Testis (tissue), 3 donors: Measurements from ENCODE around the gene SNX21. TPM values are rescaled to one million over a fixed set of nuclear protein-coding genes. Genes with fewer than 3 reads are reported as not detected.
A peak's percentile ranks its signal among the peaks of the same experiment; 100 is the strongest.

ENCODE experiments used
- DNase-seq: peaks from one replicate; pipeline ENCODE4 v3.0.0-alpha.2; 2019
- H3K27ac ChIP-seq, 2 donors: fragments of 200-600 bp; sonication (generic); one replicate each; pipeline ENCODE4 v1.5.1; 2019
- H3K27me3 ChIP-seq: fragments of 200-600 bp; sonication (generic); one replicate; pipeline ENCODE4 v1.5.1; 2019
- H3K36me3 ChIP-seq: fragments of 200-600 bp; sonication (generic); one replicate; pipeline ENCODE4 v1.5.1; 2017; ENCODE audit warnings: low read depth; ENCODE audit errors: missing control alignments
- H3K4me1 ChIP-seq: fragments of 200-600 bp; sonication (generic); one replicate; pipeline ENCODE4 v1.5.1; 2019
- H3K4me3 ChIP-seq, 2 donors: fragments of 200-600 bp; sonication (generic); one replicate each; pipeline ENCODE4 v1.5.1; 2017 to 2019
- H3K9me3 ChIP-seq: fragments of 200-600 bp; sonication (generic); one replicate; pipeline ENCODE4 v1.5.1; 2017
- CTCF ChIP-seq, 3 experiments: fragments of 450-650 bp in 2 of 3; fragments of 200-600 bp in 1 of 3; sonication (generic) in 1 of 3; IDR thresholded peaks; one replicate each; pipeline ENCODE4 v1.5.1; 2016 to 2019; ENCODE audit warnings: antibody characterized with exemption in 3 of 3, mild to moderate bottlenecking in 2 of 3, moderate library complexity in 1 of 3
- POLR2A ChIP-seq: fragments of 450-650 bp; IDR thresholded peaks from one replicate; pipeline ENCODE4 v1.6.1; 2017; ENCODE audit warnings: antibody characterized with exemption, mild to moderate bottlenecking, moderate library complexity
- WGBS, 2 donors: methylation state at CpG; one replicate each; pipeline ENCODE4 v1.1.5; 2018; 5-methylcytosine and 5-hydroxymethylcytosine counted together
- intact Hi-C: fragments of 100-400 bp; cut with DNase I; formaldehyde crosslinking; loops from one replicate; pipeline ENCODE4 v1.15.1; 2023; ENCODE audit warnings: low total_unique reads
- polyA plus RNA-seq: library from polyadenylated mRNA; stranded (reverse); fragments of 350-450 nt; fragmentation: Illumina TruSeq; extraction: RNeasy Lipid Tissue Mini Kit (QIAGEN cat#74804); gene quantifications from one replicate; pipeline ENCODE4 v1.2.3, GENCODE V29; 2014; ENCODE audit warnings: low read depth, low replicate concordance; ENCODE audit not compliant: insufficient read depth
- total RNA-seq, 2 donors: library from RNA; depleted of rRNA; stranded (reverse); fragments of >200 nt; gene quantifications; one replicate each; pipeline ENCODE4 v1.2.3, GENCODE V29; 2016

The SNX21 gene
- total and polyA plus RNA-seq, 3 donors from 2014 or later, result 23.9 to 82.4 (median 77.9) TPM

DNA sequence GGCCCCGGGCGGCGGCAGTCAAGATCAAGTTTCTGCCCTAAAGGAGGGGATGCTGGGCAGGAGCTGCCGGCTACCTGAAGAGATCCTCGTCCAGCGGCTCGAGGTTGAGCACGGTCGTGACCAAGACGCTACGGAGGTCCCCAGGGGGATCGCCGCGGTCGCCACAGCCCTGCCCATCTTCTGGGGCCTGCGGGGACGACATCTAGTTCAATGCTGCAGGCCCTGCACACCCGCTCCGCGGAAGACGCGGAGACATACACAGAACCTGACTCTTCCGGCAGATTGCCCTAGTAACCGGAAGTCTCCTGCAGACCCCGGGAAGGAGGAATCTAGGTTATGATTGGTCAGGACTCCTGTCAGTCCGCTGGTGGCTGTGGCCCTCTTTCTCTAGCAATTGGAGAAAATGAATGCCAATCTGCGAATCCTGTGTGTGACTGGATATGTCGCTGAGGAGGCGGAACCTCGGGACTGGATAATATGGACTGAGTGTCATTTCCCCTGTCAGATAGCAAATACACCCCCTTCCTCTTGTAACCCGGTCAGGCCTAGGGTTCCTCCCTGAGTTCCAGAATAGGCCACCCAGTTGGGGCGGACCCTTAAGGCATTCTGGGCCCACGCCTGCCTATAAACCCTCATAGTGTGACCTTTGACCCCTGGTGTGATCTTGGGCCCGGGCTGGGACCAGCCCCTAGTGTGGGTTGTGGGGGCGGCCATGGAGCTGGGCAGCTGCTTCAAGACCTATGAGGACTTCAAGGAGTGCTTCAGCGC lies 23.7 kb downstream of the SNX21 start, which contains the start of the genes ACOT8 and ZSWIM3:
ACOT8 (minus strand) TSS at position 279 of the 768 bp plus-strand sequence; CDS start at position 202, 77 bp downstream.
ZSWIM3 (plus strand) TSS at position 501 of the 768 bp plus-strand sequence; CDS start at position 713, 212 bp downstream.
- peak; percentile 99 for DNase-seq
- no peaks in the 10 kb centered on the region for H3K27me3 ChIP-seq
- intact Hi-C loops, result no loop called here
- H3K36me3 ChIP-seq, result no peaks in the 10 kb centered on the region
- peak within 1 kb of the TSS; percentile 67 to 86 for H3K4me3 ChIP-seq
- no peaks in the 10 kb centered on the region for H3K9me3 ChIP-seq
- peaks cover 19% of the 10 kb centered on the region for H3K4me1 ChIP-seq
- 0% methylated on average over 4 to 34 of the region's 36 CpGs for WGBS, 2 donors
- TF ChIP-seq POLR2A, result no peak
- no peak for TF ChIP-seq CTCF (IDR thresholded peaks at IDR 0.05)
- H3K27ac ChIP-seq, result peak within 1 kb of the TSS; percentile 84 to 90

GRCh38 chr20:45857882-45858216 lies 24.2 kb downstream of the SNX21 start:
- Histone ChIP-seq H3K4me3 (peak overlapping the region; percentile 67 to 86), H3K9me3 (no peaks in the 10 kb centered on the region), H3K27ac (peak overlapping the region; percentile 84 to 90), H3K36me3 (no peaks in the 10 kb centered on the region), H3K27me3 (no peaks in the 10 kb centered on the region), H3K4me1 (peaks cover 19% of the 10 kb centered on the region)
- intact Hi-C loops, result no loop called here
- 14 to 15% methylated on average over 1 to 13 of the region's 13 CpGs for WGBS, 2 donors
- DNase-seq, result no peak
- no peak for TF ChIP-seq POLR2A

GRCh38 chr20:45859916-45860315 lies 26.3 kb downstream of the SNX21 start:
- Histone ChIP-seq H3K4me1 (peaks cover 19% of the 10 kb centered on the region), H3K36me3 (no peaks in the 10 kb centered on the region), H3K4me3 (no peak overlapping the region), H3K27ac (no peak overlapping the region), H3K9me3 (no peaks in the 10 kb centered on the region), H3K27me3 (no peaks in the 10 kb centered on the region)
- no peak for TF ChIP-seq CTCF (IDR thresholded peaks at IDR 0.05)
- no peak for TF ChIP-seq POLR2A
- WGBS, 2 donors, result 77 to 86% methylated on average over 5 of the region's 5 CpGs
- DNase-seq, result no peak
- intact Hi-C loops, result no loop called here

DNA sequence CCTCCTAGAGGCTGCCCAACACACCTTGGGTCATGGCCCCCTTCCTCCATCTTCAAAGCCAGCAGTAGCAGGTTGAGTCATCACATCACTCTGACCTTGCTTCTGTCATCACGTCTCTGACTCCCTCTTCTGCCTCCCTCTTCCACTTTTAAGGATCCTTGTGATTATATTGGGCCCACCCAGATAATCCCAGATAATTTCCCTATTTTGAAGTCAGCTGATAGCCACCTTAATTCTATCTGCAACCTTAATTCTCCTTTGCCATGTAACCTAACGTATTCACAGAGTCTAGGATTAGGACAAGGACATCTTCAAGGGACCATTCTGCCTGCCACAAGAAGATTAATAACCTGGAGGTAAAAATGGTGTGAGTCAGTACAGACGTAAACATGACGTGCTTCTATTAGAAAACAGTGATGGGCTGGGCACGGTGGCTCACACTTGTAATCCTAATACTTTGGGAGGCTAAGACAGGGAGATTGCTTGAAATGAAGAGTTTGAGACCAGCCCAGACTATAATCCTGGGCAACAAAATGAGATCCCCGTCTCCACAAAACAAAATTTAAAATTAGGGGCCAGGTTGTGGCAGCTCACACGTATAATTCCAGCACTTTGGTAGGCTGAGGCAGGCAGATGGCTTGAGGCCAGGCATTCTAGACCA lies 27.1 kb downstream of the SNX21 start:
- Histone ChIP-seq H3K36me3 (no peaks in the 10 kb centered on the region), H3K9me3 (no peaks in the 10 kb centered on the region), H3K4me1 (peaks cover 14% of the 10 kb centered on the region), H3K4me3 (no peak overlapping the region), H3K27ac (no peak overlapping the region), H3K27me3 (no peaks in the 10 kb centered on the region)
- DNase-seq, result no peak
- TF ChIP-seq CTCF (IDR thresholded peaks at IDR 0.05), result no peak
- no peak for TF ChIP-seq POLR2A
- WGBS, 2 donors, result 66 to 71% methylated on average over 7 of the region's 7 CpGs
- intact Hi-C loops, result no loop called here

DNA sequence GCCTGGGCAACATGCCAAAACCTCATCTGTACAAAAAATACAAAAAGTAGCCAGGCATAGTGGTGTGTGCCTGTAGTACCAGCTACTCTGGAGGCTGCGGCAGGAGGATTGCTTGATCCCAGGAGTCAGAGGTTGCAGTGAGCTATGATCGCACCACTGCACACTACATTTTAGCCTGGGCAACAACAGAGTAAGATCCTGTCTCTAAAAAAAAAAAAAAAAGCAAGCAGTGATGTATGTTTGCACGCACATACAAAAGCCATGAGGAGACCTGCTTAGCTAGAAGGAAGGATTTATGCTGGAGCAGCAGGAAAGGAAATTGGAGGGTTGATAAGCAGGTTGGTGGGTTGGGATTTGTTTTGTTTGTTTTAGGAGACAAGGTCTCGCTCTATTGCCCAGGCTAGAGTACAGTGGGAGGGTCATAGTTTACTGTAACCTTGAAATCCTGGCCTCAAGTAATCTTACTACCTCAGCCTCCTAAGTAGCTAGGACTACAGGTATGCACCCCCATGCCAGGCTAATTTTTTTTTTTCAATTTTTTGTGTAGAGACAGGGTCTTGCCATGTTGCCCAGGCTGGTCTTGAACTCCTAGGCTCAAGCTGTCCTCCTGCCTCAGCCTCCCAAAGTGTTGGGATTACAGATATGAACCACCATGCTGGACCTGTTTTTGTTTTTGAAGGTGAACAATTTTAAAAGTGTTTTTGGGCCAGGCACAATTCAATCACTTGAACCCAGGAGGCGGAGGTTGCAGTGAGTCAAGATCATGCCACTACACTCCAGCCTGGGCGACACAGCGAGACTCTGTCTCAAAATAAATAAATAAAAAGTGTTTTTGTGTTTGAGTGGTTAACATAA lies 27.8 kb downstream of the SNX21 start:
- TF ChIP-seq CTCF (IDR thresholded peaks at IDR 0.05) (no peak), POLR2A (no peak)
- Histone ChIP-seq H3K27ac (no peak overlapping the region), H3K27me3 (no peaks in the 10 kb centered on the region), H3K36me3 (no peaks in the 10 kb centered on the region), H3K4me1 (peaks cover 7% of the 10 kb centered on the region), H3K4me3 (no peak overlapping the region), H3K9me3 (no peaks in the 10 kb centered on the region)
- peak; percentile 66 for DNase-seq
- intact Hi-C loops, result no loop called here
- 80 to 84% methylated on average over 7 of the region's 7 CpGs for WGBS, 2 donors
